NCI-H748 (cell line): ENCODE data around the gene ALDH3B1.

ENCODE experiments used
- DNase-seq: peaks from one replicate; lab custom pipeline; 2025; ENCODE audit not compliant: unreplicated experiment; lab: John Stamatoyannopoulos, UW

ALDH3B1 gene

GRCh38 chr11:68067991-68068390 is 57.9 kb downstream of the ALDH3B1 start:
- no peak for DNase-seq

GRCh38 chr11:68071281-68072048 is 61.3 kb downstream of the ALDH3B1 start:
- DNase-seq = no peak

GRCh38 chr11:68074584-68075352 is 64.6 kb downstream of the ALDH3B1 start:
- DNase-seq = peak; percentile 14

GRCh38 chr11:68076371-68077042 is 66.4 kb downstream of the ALDH3B1 start:
- DNase-seq = no peak

GRCh38 chr11:68077617-68078582 is 67.8 kb downstream of the ALDH3B1 start:
- DNase-seq = no peak
